ENCODE measurements around the gene MACROD2. TPM values are rescaled to one million over a fixed set of nuclear protein-coding genes. Genes with fewer than 3 reads are reported as not detected.

MACROD2 gene
- polyA plus RNA-seq, 1 donor from 2014 or later, result 23.2 TPM

DNA sequence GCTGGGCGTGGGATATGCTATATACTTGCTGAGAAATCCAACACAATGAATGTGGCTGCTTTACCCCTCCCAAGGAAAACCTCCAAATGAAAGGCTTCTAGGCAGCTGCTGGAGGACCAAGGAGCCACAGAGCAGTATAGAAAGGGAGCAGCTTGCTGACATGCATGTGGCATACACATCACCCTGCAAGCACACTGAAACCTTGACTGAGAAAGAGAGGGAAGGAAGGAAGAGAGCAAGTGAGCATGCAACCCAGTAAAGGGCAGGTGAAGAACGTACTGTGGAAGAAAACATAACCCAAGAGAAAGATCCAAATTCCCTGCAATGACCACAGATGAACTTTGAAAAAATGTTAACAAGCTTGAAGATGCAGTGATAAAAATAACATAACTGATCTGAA is 2034.9 kb downstream of the MACROD2 start:
- no peaks in the 10 kb centered on the region for H3K9me2 ChIP-seq (ENCODE audit: insufficient read depth, low read length)
- H3K27ac ChIP-seq (ENCODE audit: low read length), result no peak overlapping the region
- H4K20me1 ChIP-seq (ENCODE audit: insufficient read depth), result no peaks in the 10 kb centered on the region
- H3F3A ChIP-seq (ENCODE audit: insufficient read depth, low read length, poor library complexity, severe bottlenecking), result no peaks in the 10 kb centered on the region
- H3K9me3 ChIP-seq (ENCODE audit: low read length), result no peaks in the 10 kb centered on the region
- no peak for TF ChIP-seq POLR2AphosphoS5 (IDR thresholded peaks at IDR 0.05)
- TF ChIP-seq TAF1 (IDR thresholded peaks at IDR 0.05; ENCODE audit: low read depth), result no peak
- TF ChIP-seq MXI1 (conservative IDR thresholded peaks at IDR 0.05; ENCODE audit: poor library complexity, severe bottlenecking), result no peak
- TF ChIP-seq, protein P1, sequence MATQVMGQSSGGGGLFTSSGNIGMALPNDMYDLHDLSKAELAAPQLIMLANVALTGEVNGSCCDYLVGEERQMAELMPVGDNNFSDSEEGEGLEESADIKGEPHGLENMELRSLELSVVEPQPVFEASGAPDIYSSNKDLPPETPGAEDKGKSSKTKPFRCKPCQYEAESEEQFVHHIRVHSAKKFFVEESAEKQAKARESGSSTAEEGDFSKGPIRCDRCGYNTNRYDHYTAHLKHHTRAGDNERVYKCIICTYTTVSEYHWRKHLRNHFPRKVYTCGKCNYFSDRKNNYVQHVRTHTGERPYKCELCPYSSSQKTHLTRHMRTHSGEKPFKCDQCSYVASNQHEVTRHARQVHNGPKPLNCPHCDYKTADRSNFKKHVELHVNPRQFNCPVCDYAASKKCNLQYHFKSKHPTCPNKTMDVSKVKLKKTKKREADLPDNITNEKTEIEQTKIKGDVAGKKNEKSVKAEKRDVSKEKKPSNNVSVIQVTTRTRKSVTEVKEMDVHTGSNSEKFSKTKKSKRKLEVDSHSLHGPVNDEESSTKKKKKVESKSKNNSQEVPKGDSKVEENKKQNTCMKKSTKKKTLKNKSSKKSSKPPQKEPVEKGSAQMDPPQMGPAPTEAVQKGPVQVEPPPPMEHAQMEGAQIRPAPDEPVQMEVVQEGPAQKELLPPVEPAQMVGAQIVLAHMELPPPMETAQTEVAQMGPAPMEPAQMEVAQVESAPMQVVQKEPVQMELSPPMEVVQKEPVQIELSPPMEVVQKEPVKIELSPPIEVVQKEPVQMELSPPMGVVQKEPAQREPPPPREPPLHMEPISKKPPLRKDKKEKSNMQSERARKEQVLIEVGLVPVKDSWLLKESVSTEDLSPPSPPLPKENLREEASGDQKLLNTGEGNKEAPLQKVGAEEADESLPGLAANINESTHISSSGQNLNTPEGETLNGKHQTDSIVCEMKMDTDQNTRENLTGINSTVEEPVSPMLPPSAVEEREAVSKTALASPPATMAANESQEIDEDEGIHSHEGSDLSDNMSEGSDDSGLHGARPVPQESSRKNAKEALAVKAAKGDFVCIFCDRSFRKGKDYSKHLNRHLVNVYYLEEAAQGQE (IDR thresholded peaks at IDR 0.05; ENCODE audit: borderline replicate concordance), result no peak
- no peak for TF ChIP-seq EZH2 (IDR thresholded peaks at IDR 0.05; ENCODE audit: borderline replicate concordance, insufficient read depth, low read length, poor library complexity, severe bottlenecking)
- no peak for TF ChIP-seq RAD21 (conservative IDR thresholded peaks at IDR 0.05)
- no peak for TF ChIP-seq CTCF (IDR thresholded peaks at IDR 0.05; ENCODE audit: poor library complexity, severe bottlenecking)
- TF ChIP-seq SMC3 (conservative IDR thresholded peaks at IDR 0.05; ENCODE audit: poor library complexity), result no peak
- TF ChIP-seq EP300 (conservative IDR thresholded peaks at IDR 0.05; ENCODE audit: poor library complexity, severe bottlenecking), result no peak
- H3K4me3 ChIP-seq (ENCODE audit: low read length), result no peak overlapping the region
- H3K79me2 ChIP-seq (replicated peaks; ENCODE audit: insufficient read depth, low read length), result no peaks in the 10 kb centered on the region
- H3K36me3 ChIP-seq (ENCODE audit: insufficient read depth, low read length), result no peaks in the 10 kb centered on the region
- H3K9ac ChIP-seq (ENCODE audit: low read length), result no peak overlapping the region
- H2AFZ ChIP-seq (ENCODE audit: low read depth, low read length), result no peak overlapping the region
- H3K27me3 ChIP-seq (ENCODE audit: insufficient read depth, low read depth, low read length), result no peaks in the 10 kb centered on the region
- H3K4me2 ChIP-seq (ENCODE audit: low read length), result no peak overlapping the region

DNA sequence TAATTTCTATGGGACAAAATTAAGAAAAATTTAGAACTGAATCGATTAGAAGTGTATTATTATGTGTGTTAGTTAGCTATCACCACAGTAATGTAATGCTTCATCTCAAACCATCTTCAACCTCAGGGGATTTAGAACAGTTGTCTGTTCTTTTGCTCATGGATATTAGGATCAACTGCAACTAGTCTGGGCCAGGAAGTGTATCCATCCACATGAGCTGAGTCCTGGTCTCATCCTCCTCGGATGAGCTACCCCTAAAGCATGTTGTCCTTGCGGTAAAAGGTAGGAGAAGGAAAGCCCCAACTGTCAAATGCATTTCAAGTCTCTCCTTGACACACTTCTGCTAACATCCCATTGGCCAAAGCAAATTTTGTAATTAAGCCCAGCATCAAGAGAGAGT is 2040.3 kb downstream of the MACROD2 start:
- TF ChIP-seq EZH2 (IDR thresholded peaks at IDR 0.05; ENCODE audit: borderline replicate concordance, insufficient read depth, low read length, poor library complexity, severe bottlenecking) (no peak), CTCF (IDR thresholded peaks at IDR 0.05; ENCODE audit: poor library complexity, severe bottlenecking) (no peak)
- H2AFZ ChIP-seq (ENCODE audit: low read depth, low read length), result no peak overlapping the region
- no peak overlapping the region for H3K4me3 ChIP-seq (ENCODE audit: low read length)
- no peaks in the 10 kb centered on the region for H3K27me3 ChIP-seq (ENCODE audit: insufficient read depth, low read depth, low read length)
- H4K20me1 ChIP-seq (ENCODE audit: insufficient read depth), result no peaks in the 10 kb centered on the region
- no peak overlapping the region for H3K4me2 ChIP-seq (ENCODE audit: low read length)
- no peaks in the 10 kb centered on the region for H3F3A ChIP-seq (ENCODE audit: insufficient read depth, low read length, poor library complexity, severe bottlenecking)
- no peaks in the 10 kb centered on the region for H3K79me2 ChIP-seq (replicated peaks; ENCODE audit: insufficient read depth, low read length)
- H3K27ac ChIP-seq (ENCODE audit: low read length), result no peak overlapping the region
- no peaks in the 10 kb centered on the region for H3K36me3 ChIP-seq (ENCODE audit: insufficient read depth, low read length)
- H3K9me3 ChIP-seq (ENCODE audit: low read length), result no peaks in the 10 kb centered on the region
- no peak overlapping the region for H3K9ac ChIP-seq (ENCODE audit: low read length)
- no peaks in the 10 kb centered on the region for H3K9me2 ChIP-seq (ENCODE audit: insufficient read depth, low read length)
